C4-2B (cell line): ENCODE measurements around the gene RNF130.

Source experiments
- CTCF ChIP-seq: fragments of 450-650 bp; conservative IDR thresholded peaks from 2 replicates; pipeline ENCODE4 v1.5.1; 2017; ENCODE audit warnings: mild to moderate bottlenecking
- ZFX ChIP-seq: fragments of 450-650 bp; IDR thresholded peaks from 2 replicates; pipeline ENCODE4 v1.6.1; 2017

- TF ChIP-seq CTCF (no peak), ZFX (no peak)
Observed at GRCh38 chr5:180043377-180043776, 28.2 kb downstream of the RNF130 start.
